Stromal cell of bone marrow (primary cell): Measurements from ENCODE around the gene SLC8A3.

Experiments
- DNase-seq: peaks from one replicate; pipeline ENCODE4 v3.0.0-alpha.2; 2012; ENCODE audit warnings: low read depth

Gene SLC8A3

GRCh38 chr14:70177081-70177800 is 11.5 kb downstream of the SLC8A3 start:
- DNase-seq: no peak

DNA sequence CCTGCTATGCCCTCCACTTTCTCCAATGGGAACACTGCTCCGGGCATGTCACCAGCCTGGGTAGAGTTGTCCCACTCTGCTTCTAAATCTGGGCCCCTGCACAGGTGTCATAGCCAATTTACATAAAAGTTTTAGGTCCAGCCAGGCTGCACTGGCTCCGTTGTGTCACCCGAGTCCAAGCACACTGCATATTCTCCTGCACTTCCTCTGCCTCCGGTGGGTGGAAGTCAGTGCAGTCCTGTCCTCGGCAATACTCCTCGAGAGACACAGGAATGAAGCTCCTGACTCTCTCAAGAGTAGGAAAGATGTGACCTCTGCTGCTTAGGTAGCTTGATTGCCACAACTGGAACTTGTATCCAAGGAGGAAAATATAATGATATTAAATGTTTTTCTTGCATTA is 15.2 kb downstream of the SLC8A3 start:
- no peak for DNase-seq

GRCh38 chr14:70171726-70172125 is 17.0 kb downstream of the SLC8A3 start:
- DNase-seq: no peak

DNA sequence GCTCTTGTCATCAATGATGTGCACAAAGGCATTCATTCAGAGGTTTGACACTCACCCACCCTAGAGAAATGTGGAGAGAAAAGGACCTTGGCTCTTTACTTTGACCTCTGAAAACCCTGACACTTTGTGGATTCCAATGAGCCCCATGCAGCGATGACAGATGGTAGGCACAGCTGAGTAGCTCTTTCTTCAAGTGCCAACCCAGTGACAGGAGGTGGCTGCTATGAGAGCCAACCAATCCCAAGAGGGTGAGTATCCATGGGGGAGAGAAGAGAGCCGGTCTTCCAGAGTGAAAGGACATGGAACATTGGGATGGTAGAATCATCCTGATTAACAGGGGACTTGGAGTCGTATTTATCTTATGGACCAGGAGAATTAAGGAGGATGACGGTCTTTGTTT is 17.8 kb downstream of the SLC8A3 start:
- no peak for DNase-seq

GRCh38 chr14:70168406-70168805 is 20.3 kb downstream of the SLC8A3 start:
- DNase-seq: no peak

DNA sequence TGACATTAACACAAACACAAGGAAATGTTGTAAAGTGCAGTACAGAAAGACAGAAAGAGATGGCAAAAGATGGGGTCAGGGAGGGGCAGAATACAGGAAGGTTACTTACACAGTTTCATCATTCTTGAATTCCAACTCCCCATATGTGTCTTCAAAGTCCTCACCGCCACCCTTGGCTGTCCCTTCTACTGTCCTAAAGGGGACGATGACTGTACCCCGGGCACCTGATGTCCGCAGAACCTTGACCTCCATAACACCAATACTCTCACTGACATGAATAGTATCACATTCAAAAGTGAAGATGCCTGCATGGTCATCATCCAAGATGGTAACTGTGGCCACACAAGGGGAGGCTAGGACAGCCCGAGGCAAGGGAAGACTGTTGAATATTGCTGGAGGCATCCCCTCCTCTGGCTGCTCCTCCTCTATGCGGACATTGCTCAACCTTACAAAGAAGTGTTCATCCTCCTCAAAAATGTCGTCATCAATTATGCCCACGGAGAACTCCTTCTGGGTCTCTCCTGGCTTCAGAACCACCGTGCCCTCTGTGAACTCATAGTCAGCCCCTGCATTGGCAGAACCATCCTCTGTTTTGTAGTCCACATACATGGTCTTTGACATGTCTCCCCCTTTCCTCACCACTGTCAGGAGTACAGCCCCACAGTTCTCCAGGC is 22.1 kb downstream of the SLC8A3 start:
- DNase-seq: no peak

- DNase-seq: no peak
These were observed 26.4 kb downstream of the SLC8A3 start for GRCh38 chr14:70162358-70162757.

DNA sequence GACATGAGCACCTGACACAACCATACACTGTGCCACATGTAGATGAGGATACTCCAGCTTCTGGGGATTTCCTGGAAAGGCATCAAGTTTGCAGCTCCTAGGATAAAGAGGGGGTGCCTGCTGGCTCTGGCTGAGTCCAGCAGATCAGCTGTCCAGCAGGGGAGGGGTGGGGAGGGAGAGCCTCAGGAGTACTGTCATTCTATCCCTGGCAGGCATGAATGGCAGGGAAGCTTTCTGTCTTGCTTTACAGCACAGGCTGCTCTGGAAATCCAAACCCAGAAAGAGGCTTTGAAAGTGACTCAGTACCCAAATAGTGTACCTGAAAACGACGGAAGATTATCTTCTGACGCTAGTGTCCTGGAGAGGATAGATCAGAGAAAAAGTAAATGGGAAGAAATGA is 32.2 kb downstream of the SLC8A3 start:
- no peak for DNase-seq

- DNase-seq: no peak
These were observed 36.0 kb downstream of the SLC8A3 start for GRCh38 chr14:70152704-70153103.

GRCh38 chr14:70152081-70152480 is 36.7 kb downstream of the SLC8A3 start:
- no peak for DNase-seq

- DNase-seq: no peak
These were observed 39.1 kb downstream of the SLC8A3 start for GRCh38 chr14:70149596-70150165.

GRCh38 chr14:70148911-70149595 is 39.7 kb downstream of the SLC8A3 start:
- no peak for DNase-seq

DNA sequence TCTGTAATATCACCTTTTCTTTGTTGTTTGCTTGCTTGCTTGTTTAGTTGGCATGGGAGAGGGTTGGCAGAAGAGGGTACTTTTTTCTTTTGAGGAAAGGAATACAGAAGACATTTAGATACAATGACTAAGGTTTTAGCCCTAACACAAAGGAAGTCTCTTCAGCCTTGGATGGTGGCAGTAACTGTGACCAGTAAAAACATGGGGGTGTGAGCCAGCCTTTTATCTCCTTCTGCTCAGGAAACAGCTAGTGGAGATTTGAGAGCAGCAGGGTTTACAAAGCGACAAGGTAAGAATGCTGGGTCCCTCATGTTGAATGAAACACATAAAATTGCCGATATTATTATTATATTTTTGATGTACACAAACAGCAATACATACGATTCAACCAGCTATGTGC is 40.4 kb downstream of the SLC8A3 start:
- DNase-seq: no peak

GRCh38 chr14:70144046-70144445 is 44.7 kb downstream of the SLC8A3 start:
- DNase-seq: no peak

GRCh38 chr14:70143306-70143705 is 45.4 kb downstream of the SLC8A3 start:
- no peak for DNase-seq

DNA sequence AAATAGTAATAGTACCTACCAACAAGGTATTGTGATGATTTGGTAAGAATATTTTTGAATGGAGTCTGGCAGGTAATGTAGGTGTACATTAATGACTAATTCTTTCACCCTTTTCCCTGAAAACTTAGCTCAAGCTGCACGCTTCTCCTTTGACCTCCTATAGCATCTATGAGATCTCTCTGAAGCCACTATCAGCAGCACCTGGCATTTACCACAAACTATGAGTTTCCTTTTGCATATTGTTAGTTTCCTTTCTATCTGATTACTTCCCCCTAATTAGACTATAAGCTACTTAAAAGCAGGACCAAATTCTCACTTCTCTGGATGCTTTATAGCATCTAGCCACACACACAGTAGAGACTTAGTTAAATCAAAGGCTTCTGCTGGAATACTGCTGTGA is 48.1 kb downstream of the SLC8A3 start:
- no peak for DNase-seq

- no peak for DNase-seq
These were observed 49.4 kb downstream of the SLC8A3 start for GRCh38 chr14:70139384-70139783.

GRCh38 chr14:70137788-70138187 is 51.0 kb downstream of the SLC8A3 start:
- no peak for DNase-seq

GRCh38 chr14:70133461-70133860 is 55.3 kb downstream of the SLC8A3 start:
- DNase-seq: no peak

- no peak for DNase-seq
These were observed 58.3 kb downstream of the SLC8A3 start for GRCh38 chr14:70130482-70130881.

GRCh38 chr14:70127186-70127585 is 61.6 kb downstream of the SLC8A3 start:
- DNase-seq: no peak

DNA sequence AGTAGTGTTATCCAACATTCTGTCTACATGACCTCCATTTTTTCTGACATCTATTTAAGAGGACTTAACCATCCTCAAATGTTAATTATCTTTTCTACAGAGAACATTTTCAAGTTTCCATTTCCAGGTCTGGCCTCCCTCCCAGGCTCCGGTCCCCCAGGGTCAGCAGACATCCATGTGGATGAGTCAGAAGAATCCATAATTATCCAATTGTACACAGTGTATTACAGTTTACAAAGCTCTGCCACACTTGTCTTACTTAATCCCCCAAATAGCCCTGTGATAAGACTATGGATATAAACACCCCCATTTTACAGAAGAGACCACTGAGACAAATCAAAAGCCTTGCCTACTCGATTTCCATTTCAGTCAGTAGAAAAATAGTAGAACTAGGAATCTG is 65.0 kb downstream of the SLC8A3 start:
- DNase-seq: no peak

GRCh38 chr14:70121521-70121920 is 67.2 kb downstream of the SLC8A3 start:
- DNase-seq: no peak
